ENCODE measurements around the gene HOOK2. TPM values are rescaled to one million over a fixed set of nuclear protein-coding genes. Genes with fewer than 3 reads are reported as not detected.

HOOK2 gene
- total and polyA plus RNA-seq, 2 donors from 2014 or later = 41.8 to 58.1 TPM

GRCh38 chr19:12782174-12782423, 6.7 kb upstream of the HOOK2 start:
- intact Hi-C loops (cut with DNase I) = no loop called here
- FAIRE-seq (no peak), DNase-seq (peak in 1 of 5 donors; percentile 50)
- no peaks in the 10 kb centered on the region for H3K9me3 ChIP-seq (ENCODE audit: control insufficient read depth in 2 of 3, insufficient read depth in 1 of 3, low read length in 3 of 3)
- H3K27me3 ChIP-seq (ENCODE audit: control insufficient read depth, insufficient read depth, low read length) = no peaks in the 10 kb centered on the region
- H3K4me1 ChIP-seq (ENCODE audit: control insufficient read depth in 2 of 3, insufficient read depth in 2 of 3, low read depth in 1 of 3, low read length in 3 of 3) = peaks cover 3 to 45% (median 18%) of the 10 kb centered on the region in 3 donors
- H3K4me3 ChIP-seq (ENCODE audit: low read length in 3 of 3) = peak overlapping the region; percentile 61 to 69 (median 64)
- peak overlapping the region; percentile 96 to 98 for H3K27ac ChIP-seq (ENCODE audit: low read depth in 2 of 2, low read length in 2 of 2)
- no peak for TF ChIP-seq CTCF (IDR thresholded peaks at IDR 0.05; ENCODE audit: borderline replicate concordance, extremely low read depth, insufficient read depth)
- H3K9ac ChIP-seq (ENCODE audit: low read length in 3 of 3) = peak overlapping the region; percentile 49 to 72 (median 57)
- no peaks in the 10 kb centered on the region for H3K36me3 ChIP-seq (ENCODE audit: control insufficient read depth in 2 of 3, insufficient read depth in 3 of 3, low read length in 3 of 3)

- TF ChIP-seq CTCF (IDR thresholded peaks at IDR 0.05; ENCODE audit: borderline replicate concordance, extremely low read depth, insufficient read depth) = no peak
- H3K4me3 ChIP-seq (ENCODE audit: low read length in 3 of 3) = peak overlapping the region in 1 of 3 donors; percentile 70
- no peaks in the 10 kb centered on the region for H3K27me3 ChIP-seq (ENCODE audit: control insufficient read depth, insufficient read depth, low read length)
- H3K27ac ChIP-seq (ENCODE audit: low read depth in 2 of 2, low read length in 2 of 2) = peak overlapping the region; percentile 92 to 95
- DNase-seq (peak in 3 of 5 donors; percentile 79 to 91 (median 88)), FAIRE-seq (no peak)
- intact Hi-C loops (cut with DNase I) = no loop called here
- H3K4me1 ChIP-seq (ENCODE audit: control insufficient read depth in 2 of 3, insufficient read depth in 2 of 3, low read depth in 1 of 3, low read length in 3 of 3) = peaks cover 0 to 28% (median 11%) of the 10 kb centered on the region in 3 donors
- H3K36me3 ChIP-seq (ENCODE audit: control insufficient read depth in 2 of 3, insufficient read depth in 3 of 3, low read length in 3 of 3) = no peaks in the 10 kb centered on the region
- peak overlapping the region in 1 of 3 donors; percentile 91 for H3K9ac ChIP-seq (ENCODE audit: low read length in 3 of 3)
- no peaks in the 10 kb centered on the region for H3K9me3 ChIP-seq (ENCODE audit: control insufficient read depth in 2 of 3, insufficient read depth in 1 of 3, low read length in 3 of 3)
Observed at GRCh38 chr19:12779162-12779993, 4.0 kb upstream of the HOOK2 start.

GRCh38 chr19:12778905-12779161, 3.5 kb upstream of the HOOK2 start:
- Histone ChIP-seq H3K27ac (ENCODE audit: low read depth in 2 of 2, low read length in 2 of 2) (peak overlapping the region; percentile 92 to 95), H3K4me1 (ENCODE audit: control insufficient read depth in 2 of 3, insufficient read depth in 2 of 3, low read depth in 1 of 3, low read length in 3 of 3) (peaks cover 0 to 25% (median 7%) of the 10 kb centered on the region in 3 donors), H3K36me3 (ENCODE audit: control insufficient read depth in 2 of 3, insufficient read depth in 3 of 3, low read length in 3 of 3) (no peaks in the 10 kb centered on the region), H3K9ac (ENCODE audit: low read length in 3 of 3) (peak overlapping the region in 2 of 3 donors; percentile 73 to 91), H3K27me3 (ENCODE audit: control insufficient read depth, insufficient read depth, low read length) (no peaks in the 10 kb centered on the region), H3K4me3 (ENCODE audit: low read length in 3 of 3) (peak overlapping the region in 2 of 3 donors; percentile 70 to 75), H3K9me3 (ENCODE audit: control insufficient read depth in 2 of 3, insufficient read depth in 1 of 3, low read length in 3 of 3) (no peaks in the 10 kb centered on the region)
- FAIRE-seq (no peak), DNase-seq (no peak)
- intact Hi-C loops (cut with DNase I) = no loop called here
- no peak for TF ChIP-seq CTCF (IDR thresholded peaks at IDR 0.05; ENCODE audit: borderline replicate concordance, extremely low read depth, insufficient read depth)
